ENCODE measurements around the gene PPOX.

DNA sequence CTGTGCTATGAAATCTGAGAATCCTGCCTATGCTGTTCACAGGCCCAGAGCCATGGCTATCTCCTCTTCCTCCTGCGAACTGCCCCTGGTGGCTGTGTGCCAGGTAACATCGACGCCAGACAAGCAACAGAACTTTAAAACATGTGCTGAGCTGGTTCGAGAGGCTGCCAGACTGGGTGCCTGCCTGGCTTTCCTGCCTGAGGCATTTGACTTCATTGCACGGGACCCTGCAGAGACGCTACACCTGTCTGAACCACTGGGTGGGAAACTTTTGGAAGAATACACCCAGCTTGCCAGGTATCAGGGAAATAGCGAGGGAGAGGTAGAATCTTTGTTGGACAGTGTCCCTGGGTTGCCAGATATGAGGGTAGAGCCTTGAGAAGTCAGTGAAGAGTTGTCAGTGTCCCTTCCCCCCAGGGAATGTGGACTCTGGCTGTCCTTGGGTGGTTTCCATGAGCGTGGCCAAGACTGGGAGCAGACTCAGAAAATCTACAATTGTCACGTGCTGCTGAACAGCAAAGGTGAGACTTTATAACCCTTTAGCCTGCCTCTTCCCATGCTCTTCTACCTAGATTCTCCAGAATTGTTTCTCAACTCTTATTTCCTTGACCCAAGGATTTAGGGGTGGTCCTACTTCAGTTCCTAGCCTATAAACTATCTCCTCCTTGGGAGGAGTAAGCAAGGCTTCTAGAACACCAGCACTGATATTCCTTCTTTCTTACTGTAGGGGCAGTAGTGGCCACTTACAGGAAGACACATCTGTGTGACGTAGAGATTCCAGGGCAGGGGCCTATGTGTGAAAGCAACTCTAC, 46.9 kb upstream of the PPOX start:
- no peak for TF ChIP-seq EZH2 (IDR thresholded peaks at IDR 0.05; ENCODE audit: low read depth)
- TF ChIP-seq, protein P1, sequence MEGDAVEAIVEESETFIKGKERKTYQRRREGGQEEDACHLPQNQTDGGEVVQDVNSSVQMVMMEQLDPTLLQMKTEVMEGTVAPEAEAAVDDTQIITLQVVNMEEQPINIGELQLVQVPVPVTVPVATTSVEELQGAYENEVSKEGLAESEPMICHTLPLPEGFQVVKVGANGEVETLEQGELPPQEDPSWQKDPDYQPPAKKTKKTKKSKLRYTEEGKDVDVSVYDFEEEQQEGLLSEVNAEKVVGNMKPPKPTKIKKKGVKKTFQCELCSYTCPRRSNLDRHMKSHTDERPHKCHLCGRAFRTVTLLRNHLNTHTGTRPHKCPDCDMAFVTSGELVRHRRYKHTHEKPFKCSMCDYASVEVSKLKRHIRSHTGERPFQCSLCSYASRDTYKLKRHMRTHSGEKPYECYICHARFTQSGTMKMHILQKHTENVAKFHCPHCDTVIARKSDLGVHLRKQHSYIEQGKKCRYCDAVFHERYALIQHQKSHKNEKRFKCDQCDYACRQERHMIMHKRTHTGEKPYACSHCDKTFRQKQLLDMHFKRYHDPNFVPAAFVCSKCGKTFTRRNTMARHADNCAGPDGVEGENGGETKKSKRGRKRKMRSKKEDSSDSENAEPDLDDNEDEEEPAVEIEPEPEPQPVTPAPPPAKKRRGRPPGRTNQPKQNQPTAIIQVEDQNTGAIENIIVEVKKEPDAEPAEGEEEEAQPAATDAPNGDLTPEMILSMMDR (conservative IDR thresholded peaks at IDR 0.05) = peak; percentile 61; the same call in 1 of the 2 replicates
